Breast epithelium (tissue), 4 donors: Measurements from ENCODE around the gene ELMO1. TPM values are rescaled to one million over a fixed set of nuclear protein-coding genes. Genes with fewer than 3 reads are reported as not detected.

Experiments used
- DNase-seq, 2 donors: peaks; one replicate each; pipeline ENCODE4 v3.0.0-alpha.2; 2019; ENCODE audit warnings: low spot score in 2 of 2
- H3K27ac ChIP-seq, 2 donors: fragments of 200-600 bp; sonication (generic) in 1 of 2; one replicate each; pipeline ENCODE4 v1.5.1; 2016 to 2019; ENCODE audit warnings: mild to moderate bottlenecking in 1 of 2
- H3K27me3 ChIP-seq, 2 donors: fragments of 200-600 bp; sonication (generic) in 1 of 2; one replicate each; pipeline versions ENCODE4 v1.5.1 to v1.6.0; 2017 to 2019; ENCODE audit warnings: control low read depth in 1 of 2, mild to moderate bottlenecking in 1 of 2
- H3K36me3 ChIP-seq: fragments of 200-600 bp; one replicate; pipeline ENCODE4 v1.5.1; 2019
- H3K4me1 ChIP-seq, 2 donors: fragments of 200-600 bp; sonication (generic); one replicate each; pipeline ENCODE4 v1.5.1; 2016 to 2019; ENCODE audit warnings: control low read depth in 1 of 2
- H3K4me3 ChIP-seq, 3 donors: fragments of 200-600 bp; sonication (generic); 1 replicate in 2 of 3; 2 replicates in 1 of 3; pipeline ENCODE4 v1.5.1; 2016 to 2019; ENCODE audit warnings: mild to moderate bottlenecking in 3 of 3, moderate library complexity in 2 of 3
- H3K9me3 ChIP-seq, 2 donors: fragments of 200-600 bp; sonication (generic) in 1 of 2; one replicate each; pipeline ENCODE4 v1.5.1; 2016 to 2019; ENCODE audit warnings: control low read depth in 1 of 2
- CTCF ChIP-seq, 3 donors: fragments of 450-650 bp; IDR thresholded peaks; one replicate each; pipeline ENCODE4 v1.5.1; 2016 to 2017; ENCODE audit warnings: antibody characterized with exemption in 3 of 3, mild to moderate bottlenecking in 3 of 3, moderate library complexity in 3 of 3
- POLR2A ChIP-seq: fragments of 450-650 bp; IDR thresholded peaks from one replicate; pipeline ENCODE4 v1.6.1; 2016; ENCODE audit warnings: antibody characterized with exemption, mild to moderate bottlenecking, moderate library complexity
- POLR2AphosphoS5 ChIP-seq, 3 donors: sonication (generic); formaldehyde crosslinking; IDR thresholded peaks; one replicate each; pipeline ENCODE4 v1.6.1; 2017; ENCODE audit warnings: antibody characterized with exemption in 3 of 3
- intact Hi-C: fragments of 100-400 bp; cut with DNase I; formaldehyde crosslinking; loops from one replicate; pipeline ENCODE4 v1.15.1; 2023; ENCODE audit warnings: low total_unique reads
- total RNA-seq, 3 donors: library from RNA; depleted of rRNA; stranded (reverse); fragments of >200 nt; gene quantifications; one replicate each; pipeline ENCODE4 v1.1.0, GENCODE V29; 2016

Gene ELMO1
- total RNA-seq, 3 donors from 2014 or later, result 49.5 to 110 (median 66.9) TPM

DNA sequence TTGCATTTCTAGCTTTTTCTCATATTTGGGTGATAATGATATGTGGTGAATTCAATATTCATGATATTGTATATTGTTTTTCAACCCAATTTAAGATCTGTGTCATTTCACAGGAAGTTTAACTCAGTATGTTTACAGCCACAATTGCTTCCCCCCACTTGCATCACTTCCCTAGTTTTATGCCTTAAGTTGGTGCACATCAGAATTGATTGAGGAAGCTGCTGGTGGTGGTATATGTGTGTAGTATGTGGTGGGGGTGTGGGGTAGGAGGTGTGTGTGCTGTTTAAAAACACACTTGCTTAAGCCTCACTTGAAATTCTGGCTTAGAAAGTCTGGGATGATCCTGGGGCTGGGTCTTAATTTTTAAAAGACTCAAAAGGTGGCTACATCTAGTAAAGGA is 479.3 kb downstream of the ELMO1 start:
- no peaks in the 10 kb centered on the region for H3K4me1 ChIP-seq
- H3K27me3 ChIP-seq, result no peaks in the 10 kb centered on the region
- no peak overlapping the region for H3K27ac ChIP-seq
- no peaks in the 10 kb centered on the region for H3K36me3 ChIP-seq
- TF ChIP-seq POLR2A (no peak), CTCF (IDR thresholded peaks at IDR 0.05) (no peak), POLR2AphosphoS5 (IDR thresholded peaks at IDR 0.05) (no peak)
- no peak for DNase-seq
- H3K4me3 ChIP-seq, result no peak overlapping the region
- intact Hi-C loops, result loop anchor here (10.0 kb wide), 1 partner anchor 65 kb away; no protein-coding TSS in a partner anchor
- no peaks in the 10 kb centered on the region for H3K9me3 ChIP-seq

- Histone ChIP-seq H3K4me1 (no peaks in the 10 kb centered on the region), H3K9me3 (no peaks in the 10 kb centered on the region), H3K27ac (no peak overlapping the region), H3K36me3 (no peaks in the 10 kb centered on the region), H3K27me3 (no peaks in the 10 kb centered on the region), H3K4me3 (no peak overlapping the region)
- peak in 1 of 2 donors; percentile 27 for DNase-seq
- TF ChIP-seq POLR2A, result no peak
- TF ChIP-seq CTCF (IDR thresholded peaks at IDR 0.05), result peak; percentile 61 to 77 (median 68)
- no peak for TF ChIP-seq POLR2AphosphoS5 (IDR thresholded peaks at IDR 0.05)
- intact Hi-C loops, result loop anchor here (10.0 kb wide), 1 partner anchor 63 kb away; no protein-coding TSS in a partner anchor
Observed at GRCh38 chr7:36967387-36967786, 481.3 kb downstream of the ELMO1 start.

- Histone ChIP-seq H3K27me3 (no peaks in the 10 kb centered on the region), H3K36me3 (no peaks in the 10 kb centered on the region), H3K4me3 (no peak overlapping the region), H3K27ac (no peak overlapping the region), H3K4me1 (no peaks in the 10 kb centered on the region), H3K9me3 (no peaks in the 10 kb centered on the region)
- TF ChIP-seq POLR2A (no peak), POLR2AphosphoS5 (IDR thresholded peaks at IDR 0.05) (no peak), CTCF (IDR thresholded peaks at IDR 0.05) (no peak)
- no peak for DNase-seq
- intact Hi-C loops, result loop anchor here (10.0 kb wide), 1 partner anchor 62 kb away; no protein-coding TSS in a partner anchor
Observed at GRCh38 chr7:36966636-36967035, 482.0 kb downstream of the ELMO1 start.

DNA sequence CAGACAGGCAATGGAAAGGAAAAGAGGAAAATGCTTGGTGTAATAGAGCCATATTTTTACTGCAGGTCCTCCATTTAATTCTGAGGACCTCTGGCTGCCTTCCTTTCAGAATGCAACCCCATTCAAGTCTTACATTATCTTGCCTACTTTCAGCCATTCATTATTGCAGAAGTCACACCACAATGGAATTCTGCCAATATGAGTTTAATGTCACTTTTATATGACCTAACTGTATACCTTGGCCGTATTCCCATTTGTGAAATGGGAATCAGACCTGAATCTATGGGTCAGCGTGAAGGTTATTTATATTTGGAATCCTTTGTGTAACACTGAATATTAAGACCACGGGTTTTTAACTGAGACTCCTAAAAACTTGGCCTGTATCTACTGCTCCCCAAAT is 482.6 kb downstream of the ELMO1 start:
- Histone ChIP-seq H3K27ac (no peak overlapping the region), H3K4me1 (no peaks in the 10 kb centered on the region), H3K27me3 (no peaks in the 10 kb centered on the region), H3K36me3 (no peaks in the 10 kb centered on the region), H3K9me3 (no peaks in the 10 kb centered on the region), H3K4me3 (no peak overlapping the region)
- intact Hi-C loops, result loop anchor here (10.0 kb wide), 1 partner anchor 61 kb away; no protein-coding TSS in a partner anchor
- TF ChIP-seq CTCF (IDR thresholded peaks at IDR 0.05) (no peak), POLR2AphosphoS5 (IDR thresholded peaks at IDR 0.05) (no peak), POLR2A (no peak)
- DNase-seq, result no peak

DNA sequence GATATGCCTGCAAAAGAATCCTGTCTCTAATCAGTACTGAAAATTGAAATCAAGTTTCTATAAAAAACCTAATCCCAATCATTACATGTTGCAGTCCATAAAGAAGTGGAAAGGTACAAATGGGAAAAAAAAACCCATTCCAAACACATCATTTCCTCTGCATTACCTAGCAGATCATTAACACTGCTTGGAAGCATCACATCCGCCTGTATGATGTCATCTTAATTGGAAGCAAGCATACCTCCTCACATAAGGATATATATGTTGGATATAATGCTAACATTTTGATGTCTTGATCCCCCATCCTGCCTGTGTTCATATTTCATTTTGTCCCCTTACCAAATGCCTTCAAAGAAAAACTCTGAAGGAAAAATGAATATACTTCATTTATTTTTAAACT is 483.0 kb downstream of the ELMO1 start:
- Histone ChIP-seq H3K4me1 (no peaks in the 10 kb centered on the region), H3K36me3 (no peaks in the 10 kb centered on the region)

More for the DNA sequence above, 483.0 kb downstream of the ELMO1 start:
- TF ChIP-seq POLR2AphosphoS5 (IDR thresholded peaks at IDR 0.05) (no peak), CTCF (IDR thresholded peaks at IDR 0.05) (no peak), POLR2A (no peak)
- H3K27me3 ChIP-seq, result no peaks in the 10 kb centered on the region
- no peak overlapping the region for H3K27ac ChIP-seq
- no peak overlapping the region for H3K4me3 ChIP-seq
- intact Hi-C loops, result loop anchor here (10.0 kb wide), 1 partner anchor 61 kb away; no protein-coding TSS in a partner anchor
- no peaks in the 10 kb centered on the region for H3K9me3 ChIP-seq
- DNase-seq, result no peak
